GM23338 (cell line): ENCODE measurements around the gene CLEC18C. TPM values are rescaled to one million over a fixed set of nuclear protein-coding genes. Genes with fewer than 3 reads are reported as not detected.
"Not testable (repeated sequence)": the region's sequence is repeated elsewhere in the genome, so short reads cannot be mapped to it uniquely, and the experiment has no call there.

Experiments used
- ATAC-seq: fragments of 200-7000 bp; cut with Tn5 transposase; 3 replicates; pipeline ENCODE4 v1.9.1; 2020
- DNase-seq: peaks from one replicate; pipeline ENCODE4 v3.0.0-alpha.2; 2015; ENCODE audit warnings: low spot score
- H2AFZ ChIP-seq: fragments of 200-600 bp; sonication (generic); 2 replicates; pipeline ENCODE4 v1.8.0; 2016; ENCODE audit warnings: antibody characterized with exemption, mild to moderate bottlenecking, moderate library complexity
- H3F3A ChIP-seq: fragments of 200-600 bp; sonication (generic); replicated peaks from 2 replicates; pipeline ENCODE4 v1.8.0; 2017; ENCODE audit warnings: antibody characterized with exemption, mixed run types, low read depth
- H3K27ac ChIP-seq: fragments of 200-600 bp; sonication (generic); 2 replicates; pipeline ENCODE4 v1.6.1; 2016; ENCODE audit warnings: low read depth
- H3K27me3 ChIP-seq: fragments of 200-600 bp; sonication (generic); 2 replicates; pipeline ENCODE4 v1.8.0; 2016; ENCODE audit warnings: mild to moderate bottlenecking, mixed run types, moderate library complexity; ENCODE audit not compliant: insufficient read depth
- H3K36me3 ChIP-seq: fragments of 200-600 bp; sonication (generic); 2 replicates; pipeline ENCODE4 v1.8.0; 2016; ENCODE audit warnings: mild to moderate bottlenecking; ENCODE audit not compliant: insufficient read depth
- H3K4me1 ChIP-seq: fragments of 200-600 bp; sonication (generic); 2 replicates; pipeline ENCODE4 v1.8.0; 2016; ENCODE audit warnings: mild to moderate bottlenecking, moderate library complexity; ENCODE audit not compliant: insufficient read depth
- H3K4me2 ChIP-seq: fragments of 200-600 bp; sonication (generic); 2 replicates; pipeline ENCODE4 v1.7.1; 2017; ENCODE audit warnings: mixed run types
- H3K4me3 ChIP-seq: fragments of 200-600 bp; sonication (generic); 2 replicates; pipeline ENCODE4 v1.6.1; 2016; ENCODE audit warnings: mixed run types
- H3K79me2 ChIP-seq: fragments of 200-600 bp; sonication (generic); replicated peaks from 2 replicates; pipeline ENCODE4 v1.8.0; 2017; ENCODE audit warnings: mild to moderate bottlenecking; ENCODE audit not compliant: insufficient read depth
- H3K9me2 ChIP-seq: fragments of 200-600 bp; sonication (generic); 2 replicates; pipeline ENCODE4 v1.8.0; 2017; ENCODE audit not compliant: insufficient read depth
- H4K20me1 ChIP-seq: fragments of 200-600 bp; sonication (generic); replicated peaks from 2 replicates; pipeline ENCODE4 v1.8.0; 2017; ENCODE audit warnings: mild to moderate bottlenecking; ENCODE audit not compliant: insufficient read depth
- H3K27ac Mint-ChIP-seq: 2 replicates; pipeline ENCODE4 v1.8.0; 2020; ENCODE audit warnings: inconsistent platforms, mild to moderate bottlenecking, moderate library complexity, mixed read lengths
- H3K27me3 Mint-ChIP-seq: 3 replicates; pipeline ENCODE4 v1.8.0; 2022; ENCODE audit warnings: low read depth, mild to moderate bottlenecking, moderate library complexity, mixed read lengths, inconsistent platforms; ENCODE audit not compliant: insufficient read depth, poor library complexity
- H3K36me3 Mint-ChIP-seq: 3 replicates; pipeline ENCODE4 v1.8.0; 2021; ENCODE audit warnings: low read depth, mild to moderate bottlenecking, inconsistent platforms, moderate library complexity, mixed read lengths
- H3K4me1 Mint-ChIP-seq: 3 replicates; pipeline ENCODE4 v1.8.0; 2020; ENCODE audit warnings: mild to moderate bottlenecking, inconsistent platforms, mixed read lengths
- H3K4me3 Mint-ChIP-seq: 3 replicates; pipeline ENCODE4 v1.8.0; 2021; ENCODE audit warnings: moderate library complexity, mild to moderate bottlenecking, inconsistent platforms, mixed read lengths
- H3K9me3 Mint-ChIP-seq: 3 replicates; pipeline ENCODE4 v1.8.0; 2020; ENCODE audit warnings: moderate library complexity, mild to moderate bottlenecking, inconsistent platforms, mixed read lengths
- polyA plus RNA-seq: library from polyadenylated mRNA; unstranded; fragments of >200 nt; fragmentation: Nextera tagmentation; extraction: Ambion mirVana; gene quantifications from 2 replicates; pipeline ENCODE4 v1.2.1, GENCODE V29; 2016
- total RNA-seq: library from RNA; depleted of rRNA; stranded (reverse); fragments of >200 nt; shearing (Covaris generic); gene quantifications from 2 replicates; pipeline ENCODE4 v1.2.3, GENCODE V29; 2014

Gene CLEC18C
- total and polyA plus RNA-seq, 2 experiments from 2014 or later: 0.06 TPM; not detected in 1

DNA sequence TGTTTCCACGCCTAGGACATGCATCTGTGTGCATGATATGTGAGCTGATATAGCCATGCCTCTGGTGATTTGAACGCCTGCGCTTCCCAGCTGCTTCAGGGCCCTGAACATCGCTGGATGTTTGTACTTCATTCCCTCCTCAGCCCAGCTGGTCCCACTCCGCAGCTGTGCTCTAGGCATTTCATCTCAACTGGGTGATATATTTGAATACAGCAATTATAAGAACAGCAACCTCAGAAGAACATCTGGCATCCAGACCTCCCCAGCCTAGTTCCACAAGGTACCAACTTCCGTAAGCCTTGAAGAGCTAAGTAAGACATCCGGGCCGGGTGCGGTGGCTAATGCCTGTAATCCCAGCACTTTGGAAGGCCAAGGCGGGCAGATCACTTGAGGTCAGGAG, 6.9 kb upstream of the CLEC18C start:
- not testable (repeated sequence) for H4K20me1 ChIP-seq, H2AFZ ChIP-seq, DNase-seq, H3K27me3 Mint-ChIP-seq, H3K4me3 Mint-ChIP-seq, H3K79me2 ChIP-seq, H3K9me2 ChIP-seq, H3K9me3 Mint-ChIP-seq, H3K36me3 ChIP-seq, H3K4me3 ChIP-seq, H3K27me3 ChIP-seq, H3K4me1 Mint-ChIP-seq, H3K27ac Mint-ChIP-seq, H3K4me1 ChIP-seq, H3F3A ChIP-seq, H3K36me3 Mint-ChIP-seq, ATAC-seq, H3K4me2 ChIP-seq, H3K27ac ChIP-seq

DNA sequence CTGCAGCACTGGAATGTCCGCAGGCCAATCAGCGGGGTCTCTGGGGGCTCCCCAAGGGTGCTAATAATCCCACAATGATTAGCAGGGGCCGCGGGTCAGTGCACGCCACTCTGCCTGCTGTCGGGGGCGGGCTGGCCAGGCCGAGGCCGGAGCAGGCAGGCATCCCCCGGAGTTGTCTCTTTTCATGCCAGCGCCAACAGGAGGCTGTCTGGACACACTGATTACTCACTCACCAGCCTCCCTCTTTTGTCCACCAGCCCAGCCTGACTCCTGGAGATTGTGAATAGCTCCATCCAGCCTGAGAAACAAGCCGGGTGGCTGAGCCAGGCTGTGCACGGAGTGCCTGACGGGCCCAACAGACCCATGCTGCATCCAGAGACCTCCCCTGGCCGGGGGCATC, 329 bp downstream of the CLEC18C start:
- H3K4me1 ChIP-seq, H3K27ac Mint-ChIP-seq, H4K20me1 ChIP-seq, H3K9me3 Mint-ChIP-seq, H3K4me1 Mint-ChIP-seq, H3K4me3 ChIP-seq, H3K4me3 Mint-ChIP-seq, DNase-seq, H3K79me2 ChIP-seq, H3F3A ChIP-seq, H3K36me3 Mint-ChIP-seq, H3K27me3 ChIP-seq, H3K36me3 ChIP-seq, H3K9me2 ChIP-seq, H2AFZ ChIP-seq, H3K27me3 Mint-ChIP-seq, H3K27ac ChIP-seq, H3K4me2 ChIP-seq: not testable (repeated sequence)
- ATAC-seq: peak; percentile 10

DNA sequence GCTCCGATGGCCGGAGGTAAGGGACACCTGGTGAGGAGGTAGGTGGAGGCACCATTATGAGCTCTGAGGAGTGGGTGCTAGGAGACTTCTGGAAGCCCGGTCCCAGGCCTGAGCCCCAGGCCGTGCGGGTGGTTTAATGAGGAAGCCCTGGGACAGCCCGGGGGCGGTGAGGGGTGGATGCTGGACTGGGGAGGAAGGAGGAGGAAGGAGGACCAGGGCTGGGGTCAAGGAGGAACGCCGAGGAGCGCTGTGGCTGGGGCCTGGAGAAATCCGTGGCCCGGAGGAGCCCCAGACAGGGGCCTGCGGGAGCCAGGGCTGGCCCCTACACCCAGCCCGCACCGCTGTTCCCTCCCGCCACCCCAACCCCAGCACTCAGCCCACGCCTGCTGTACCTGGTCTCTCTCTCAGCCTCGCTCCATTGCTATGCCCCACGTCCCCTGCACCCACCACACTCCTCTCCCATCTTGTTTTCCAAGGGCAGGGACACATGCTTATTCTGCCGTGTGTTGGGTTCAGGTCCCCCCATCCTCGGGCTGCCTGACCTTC, 873 bp downstream of the CLEC18C start:
- DNase-seq, H3K36me3 Mint-ChIP-seq, H3K4me1 ChIP-seq, H3K36me3 ChIP-seq, H3K27me3 Mint-ChIP-seq, H3K79me2 ChIP-seq, H3K27ac Mint-ChIP-seq, H3K4me2 ChIP-seq, H3K4me3 ChIP-seq, H3F3A ChIP-seq, H3K4me1 Mint-ChIP-seq, H3K9me3 Mint-ChIP-seq, H3K27me3 ChIP-seq, H3K9me2 ChIP-seq, H2AFZ ChIP-seq, H3K4me3 Mint-ChIP-seq, H4K20me1 ChIP-seq, H3K27ac ChIP-seq: not testable (repeated sequence)
- ATAC-seq: peak; percentile 61

DNA sequence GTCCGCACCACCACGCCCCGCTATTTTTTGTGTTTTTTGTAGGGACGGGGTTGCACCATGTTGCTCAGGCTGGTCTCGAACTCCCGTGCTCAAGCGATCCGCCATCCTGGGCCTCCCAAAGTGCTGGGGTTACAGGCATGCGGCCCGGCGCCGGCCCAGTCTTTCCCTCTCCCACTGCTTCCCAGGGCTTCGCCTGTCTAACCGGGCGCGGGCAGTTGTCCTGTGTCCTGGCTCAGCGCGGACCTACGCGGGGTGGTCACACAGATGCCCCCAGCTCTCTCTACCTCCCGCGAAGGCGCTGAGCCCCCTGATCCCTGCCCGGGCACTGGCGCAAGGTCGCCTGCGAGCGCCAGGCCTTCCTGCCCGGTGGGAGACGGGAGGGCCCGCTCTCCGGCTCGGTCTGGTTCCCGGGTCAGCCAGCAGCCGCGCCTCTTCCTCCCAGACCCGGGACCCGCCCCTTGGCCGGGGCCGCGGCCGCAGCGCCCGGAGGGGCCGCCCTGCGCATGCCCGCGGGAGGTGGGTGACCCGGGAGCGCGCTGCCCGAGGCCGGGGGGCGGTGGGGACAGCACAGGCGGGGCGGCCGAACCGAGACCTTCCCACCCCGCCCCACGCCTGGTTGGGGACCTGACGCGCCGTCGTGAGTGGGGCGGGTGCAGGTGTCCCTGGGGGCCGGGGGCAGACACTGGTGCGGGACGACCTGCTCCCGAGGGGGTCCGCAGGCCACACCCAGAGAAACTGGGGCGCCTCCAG, 14.4 kb downstream of the CLEC18C start:
- not testable (repeated sequence) for H3K36me3 Mint-ChIP-seq, H3K9me3 Mint-ChIP-seq, H3F3A ChIP-seq, H3K27ac ChIP-seq, H3K79me2 ChIP-seq, H3K9me2 ChIP-seq, H3K27me3 ChIP-seq, H3K36me3 ChIP-seq, H3K27me3 Mint-ChIP-seq, H3K27ac Mint-ChIP-seq, H3K4me1 ChIP-seq, H4K20me1 ChIP-seq, H3K4me1 Mint-ChIP-seq, H2AFZ ChIP-seq, DNase-seq
- H3K4me3 Mint-ChIP-seq: peak overlapping the region; percentile 60; the same call in 2 of the 3 replicates
- peak overlapping the region; percentile 49; the same call in 1 of the 2 replicates for H3K4me3 ChIP-seq
- peak; percentile 91 for ATAC-seq
- H3K4me2 ChIP-seq: peak overlapping the region; percentile 60; the same call in 1 of the 2 replicates

DNA sequence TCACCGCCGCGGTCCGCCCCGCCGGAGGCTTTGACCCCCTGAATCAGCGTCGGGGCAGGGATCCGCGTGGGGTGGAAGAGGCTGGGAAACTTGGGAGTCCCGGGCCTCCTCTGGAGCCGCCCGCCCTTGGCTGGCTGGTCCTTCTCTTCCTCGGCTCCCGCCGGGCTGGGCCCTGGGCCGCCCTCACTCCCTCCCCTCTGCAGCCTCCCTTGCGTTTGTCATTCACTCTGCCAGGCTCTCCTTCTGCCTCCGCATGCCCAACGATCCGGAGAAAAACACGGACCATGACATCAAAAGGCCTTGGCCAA, 15.0 kb downstream of the CLEC18C start:
- H3K9me3 Mint-ChIP-seq, H2AFZ ChIP-seq: not testable (repeated sequence)
- peak; percentile 74 for ATAC-seq

DNA sequence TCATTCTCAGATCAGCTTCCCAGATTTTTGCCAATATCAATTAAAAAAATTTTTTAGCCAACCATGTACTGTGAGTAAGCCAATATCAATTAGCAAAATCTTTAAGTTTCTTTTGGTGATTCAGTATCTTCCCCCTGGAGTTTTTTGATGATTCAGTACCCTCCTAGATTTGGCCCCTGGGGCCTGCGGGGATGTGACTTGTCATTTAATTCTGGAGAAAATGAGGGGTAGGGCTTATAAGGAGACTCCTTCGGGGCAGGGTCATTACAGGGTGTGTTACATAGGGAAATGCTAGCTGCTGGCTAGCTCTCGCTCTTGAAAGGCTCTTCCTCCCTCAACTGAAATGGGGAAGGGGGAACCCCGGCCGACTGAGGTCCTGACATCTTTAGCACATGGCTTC, 17.0 kb downstream of the CLEC18C start:
- H3K27me3 ChIP-seq, H3F3A ChIP-seq, ATAC-seq, H3K79me2 ChIP-seq, H3K36me3 Mint-ChIP-seq, H3K36me3 ChIP-seq, H3K9me2 ChIP-seq, H3K27ac Mint-ChIP-seq, H3K27me3 Mint-ChIP-seq, DNase-seq, H3K4me1 Mint-ChIP-seq, H4K20me1 ChIP-seq, H2AFZ ChIP-seq, H3K4me2 ChIP-seq, H3K4me3 Mint-ChIP-seq, H3K9me3 Mint-ChIP-seq, H3K4me3 ChIP-seq, H3K4me1 ChIP-seq, H3K27ac ChIP-seq: not testable (repeated sequence)

More for the DNA sequence above, 15.0 kb downstream of the CLEC18C start:
- H3K27me3 ChIP-seq, H3K4me1 Mint-ChIP-seq, H3K27ac ChIP-seq, H3K27me3 Mint-ChIP-seq, H3K27ac Mint-ChIP-seq, H3K4me3 Mint-ChIP-seq, H3K79me2 ChIP-seq, H4K20me1 ChIP-seq, H3K4me1 ChIP-seq, H3F3A ChIP-seq, H3K9me2 ChIP-seq, H3K36me3 Mint-ChIP-seq, H3K36me3 ChIP-seq, DNase-seq: not testable (repeated sequence)
- Histone ChIP-seq H3K4me2 (peak overlapping the region; percentile 60; the same call in 1 of the 2 replicates), H3K4me3 (peak overlapping the region; percentile 49; the same call in 1 of the 2 replicates)
